ENCODE data around the gene ADAMTS19.
"Not testable (repeated sequence)": the region's sequence is repeated elsewhere in the genome, so short reads cannot be mapped to it uniquely, and the experiment has no call there.

The ADAMTS19 gene

GRCh38 chr5:129507527-129507926, 47.4 kb downstream of the ADAMTS19 start:
- Mint-ChIP-seq H3K4me1 (no peaks in the 10 kb centered on the region), H3K27me3 (no peaks in the 10 kb centered on the region), H3K9me3 (no peaks in the 10 kb centered on the region), H3K27ac (no peak overlapping the region), H3K4me3 (no peak overlapping the region), H3K36me3 (no peaks in the 10 kb centered on the region)
- ATAC-seq = no peak

GRCh38 chr5:129508606-129509005, 48.5 kb downstream of the ADAMTS19 start:
- Mint-ChIP-seq H3K27me3 (no peaks in the 10 kb centered on the region), H3K9me3 (no peaks in the 10 kb centered on the region), H3K4me1 (no peaks in the 10 kb centered on the region), H3K4me3 (no peak overlapping the region), H3K27ac (no peak overlapping the region), H3K36me3 (no peaks in the 10 kb centered on the region)
- no peak for ATAC-seq

- H3K27ac Mint-ChIP-seq = no peak overlapping the region
- H3K4me1 Mint-ChIP-seq = no peaks in the 10 kb centered on the region
- H3K27me3 Mint-ChIP-seq = no peaks in the 10 kb centered on the region
- no peak for ATAC-seq
- H3K36me3 Mint-ChIP-seq = no peaks in the 10 kb centered on the region
- peaks cover 2% of the 10 kb centered on the region for H3K9me3 Mint-ChIP-seq
- H3K4me3 Mint-ChIP-seq = no peak overlapping the region
These were observed 49.4 kb downstream of the ADAMTS19 start for GRCh38 chr5:129509363-129509975.

GRCh38 chr5:129511291-129511690, 51.2 kb downstream of the ADAMTS19 start:
- no peaks in the 10 kb centered on the region for H3K36me3 Mint-ChIP-seq
- no peak for ATAC-seq
- H3K4me3 Mint-ChIP-seq = no peak overlapping the region
- peaks cover 2% of the 10 kb centered on the region for H3K9me3 Mint-ChIP-seq
- H3K27me3 Mint-ChIP-seq = no peaks in the 10 kb centered on the region
- H3K4me1 Mint-ChIP-seq = no peaks in the 10 kb centered on the region
- no peak overlapping the region for H3K27ac Mint-ChIP-seq

GRCh38 chr5:129541051-129541450, 81.0 kb downstream of the ADAMTS19 start:
- no peaks in the 10 kb centered on the region for H3K36me3 Mint-ChIP-seq
- ATAC-seq = no peak
- H3K4me3 Mint-ChIP-seq = no peak overlapping the region
- no peaks in the 10 kb centered on the region for H3K4me1 Mint-ChIP-seq
- H3K9me3 Mint-ChIP-seq = no peaks in the 10 kb centered on the region
- no peaks in the 10 kb centered on the region for H3K27me3 Mint-ChIP-seq
- no peak overlapping the region for H3K27ac Mint-ChIP-seq

GRCh38 chr5:129541648-129542251, 81.7 kb downstream of the ADAMTS19 start:
- ATAC-seq = no peak
- peaks cover under 1% of the 10 kb centered on the region for H3K9me3 Mint-ChIP-seq
- H3K27me3 Mint-ChIP-seq = no peaks in the 10 kb centered on the region
- H3K27ac Mint-ChIP-seq = no peak overlapping the region
- H3K4me1 Mint-ChIP-seq = no peaks in the 10 kb centered on the region
- no peak overlapping the region for H3K4me3 Mint-ChIP-seq
- no peaks in the 10 kb centered on the region for H3K36me3 Mint-ChIP-seq

- H3K27me3 Mint-ChIP-seq = no peaks in the 10 kb centered on the region
- peaks cover 7% of the 10 kb centered on the region for H3K9me3 Mint-ChIP-seq
- H3K4me3 Mint-ChIP-seq = no peak overlapping the region
- H3K36me3 Mint-ChIP-seq = no peaks in the 10 kb centered on the region
- H3K27ac Mint-ChIP-seq = no peak overlapping the region
- H3K4me1 Mint-ChIP-seq = no peaks in the 10 kb centered on the region
- ATAC-seq = no peak
These were observed 87.0 kb downstream of the ADAMTS19 start for GRCh38 chr5:129547137-129547536.

GRCh38 chr5:129554134-129554904, 94.2 kb downstream of the ADAMTS19 start:
- no peak overlapping the region for H3K27ac Mint-ChIP-seq
- H3K27me3 Mint-ChIP-seq = no peaks in the 10 kb centered on the region
- no peaks in the 10 kb centered on the region for H3K4me1 Mint-ChIP-seq
- H3K36me3 Mint-ChIP-seq = no peaks in the 10 kb centered on the region
- no peak overlapping the region for H3K4me3 Mint-ChIP-seq
- no peaks in the 10 kb centered on the region for H3K9me3 Mint-ChIP-seq
- ATAC-seq = no peak

GRCh38 chr5:129563585-129563984, 103.5 kb downstream of the ADAMTS19 start:
- Mint-ChIP-seq H3K36me3 (no peaks in the 10 kb centered on the region), H3K4me3 (no peak overlapping the region), H3K27ac (no peak overlapping the region), H3K9me3 (no peaks in the 10 kb centered on the region), H3K27me3 (no peaks in the 10 kb centered on the region), H3K4me1 (no peaks in the 10 kb centered on the region)
- ATAC-seq = no peak

GRCh38 chr5:129569295-129569694, 109.2 kb downstream of the ADAMTS19 start:
- H3K9me3 Mint-ChIP-seq = no peaks in the 10 kb centered on the region
- no peaks in the 10 kb centered on the region for H3K4me1 Mint-ChIP-seq
- no peak overlapping the region for H3K4me3 Mint-ChIP-seq
- no peak overlapping the region for H3K27ac Mint-ChIP-seq
- ATAC-seq = no peak
- no peaks in the 10 kb centered on the region for H3K36me3 Mint-ChIP-seq
- no peaks in the 10 kb centered on the region for H3K27me3 Mint-ChIP-seq

- ATAC-seq = no peak
- no peaks in the 10 kb centered on the region for H3K36me3 Mint-ChIP-seq
- H3K27ac Mint-ChIP-seq = no peak overlapping the region
These were observed 112.0 kb downstream of the ADAMTS19 start for GRCh38 chr5:129572060-129572459.

GRCh38 chr5:129584496-129584895, 124.4 kb downstream of the ADAMTS19 start:
- H3K9me3 Mint-ChIP-seq = peaks cover 13% of the 10 kb centered on the region
- H3K36me3 Mint-ChIP-seq, H3K4me3 Mint-ChIP-seq, H3K4me1 Mint-ChIP-seq, ATAC-seq, H3K27ac Mint-ChIP-seq, H3K27me3 Mint-ChIP-seq: not testable (repeated sequence)

More at GRCh38 chr5:129572060-129572459, 112.0 kb downstream of the ADAMTS19 start:
- Mint-ChIP-seq H3K4me3 (no peak overlapping the region), H3K9me3 (no peaks in the 10 kb centered on the region), H3K4me1 (no peaks in the 10 kb centered on the region), H3K27me3 (no peaks in the 10 kb centered on the region)

- Mint-ChIP-seq H3K9me3 (no peaks in the 10 kb centered on the region), H3K27me3 (no peaks in the 10 kb centered on the region), H3K27ac (no peak overlapping the region), H3K36me3 (no peaks in the 10 kb centered on the region), H3K4me1 (peaks cover 6% of the 10 kb centered on the region), H3K4me3 (no peak overlapping the region)
- ATAC-seq = no peak
These were observed 131.5 kb downstream of the ADAMTS19 start for GRCh38 chr5:129591508-129592160.

GRCh38 chr5:129593525-129593924, 133.4 kb downstream of the ADAMTS19 start:
- no peak overlapping the region for H3K4me3 Mint-ChIP-seq
- H3K9me3 Mint-ChIP-seq = no peaks in the 10 kb centered on the region
- peaks cover 6% of the 10 kb centered on the region for H3K4me1 Mint-ChIP-seq
- no peaks in the 10 kb centered on the region for H3K27me3 Mint-ChIP-seq
- no peaks in the 10 kb centered on the region for H3K36me3 Mint-ChIP-seq
- no peak for ATAC-seq
- H3K27ac Mint-ChIP-seq = no peak overlapping the region

- Mint-ChIP-seq H3K4me3 (no peak overlapping the region), H3K27ac (no peak overlapping the region), H3K27me3 (no peaks in the 10 kb centered on the region), H3K36me3 (no peaks in the 10 kb centered on the region), H3K9me3 (no peaks in the 10 kb centered on the region), H3K4me1 (no peaks in the 10 kb centered on the region)
- no peak for ATAC-seq
These were observed 141.5 kb downstream of the ADAMTS19 start for GRCh38 chr5:129601576-129601975.
